Stimulated activated CD8-positive, alpha-beta memory T cell treated with anti-CD3 and anti-CD28 coated beads, Interleukin-4, amount 100 ng/mL, for 4 hours (primary cell): ENCODE results near the gene ABITRAM.
"Not testable (repeated sequence)": the region's sequence is repeated elsewhere in the genome, so short reads cannot be mapped to it uniquely, and the experiment has no call there.

Source experiments
- DNase-seq, 2 donors: peaks; one replicate each; pipeline ENCODE4 v3.0.0-alpha.2; 2020; ENCODE audit warnings: low read depth in 2 of 2, low spot score in 1 of 2

Gene ABITRAM

GRCh38 chr9:108928386-108928785 is 5.8 kb upstream of the ABITRAM start:
- no peak for DNase-seq

DNA sequence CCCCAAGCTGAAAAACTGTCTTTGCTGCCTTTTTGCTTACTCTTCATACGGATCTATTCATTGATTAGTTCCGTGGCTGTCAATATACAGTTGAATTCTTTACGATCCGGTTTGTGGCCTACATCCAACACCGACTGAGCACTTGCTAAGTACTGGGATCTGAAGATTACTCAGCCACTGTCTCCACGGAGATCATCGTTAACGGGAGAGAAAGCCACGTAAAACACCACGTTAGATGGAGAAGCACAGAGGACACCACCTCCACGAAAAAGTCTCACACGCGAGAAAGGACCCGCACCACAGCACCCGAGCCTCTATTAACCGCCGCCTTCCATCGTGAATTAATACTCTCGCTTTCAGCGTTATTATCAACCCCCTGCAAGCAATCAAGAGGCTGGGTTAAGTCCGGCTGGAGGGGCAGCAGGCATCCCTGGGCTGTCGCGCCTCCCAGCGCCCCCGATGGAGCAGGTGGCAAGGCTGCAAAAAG is 926 bp upstream of the ABITRAM start:
- no peak for DNase-seq

DNA sequence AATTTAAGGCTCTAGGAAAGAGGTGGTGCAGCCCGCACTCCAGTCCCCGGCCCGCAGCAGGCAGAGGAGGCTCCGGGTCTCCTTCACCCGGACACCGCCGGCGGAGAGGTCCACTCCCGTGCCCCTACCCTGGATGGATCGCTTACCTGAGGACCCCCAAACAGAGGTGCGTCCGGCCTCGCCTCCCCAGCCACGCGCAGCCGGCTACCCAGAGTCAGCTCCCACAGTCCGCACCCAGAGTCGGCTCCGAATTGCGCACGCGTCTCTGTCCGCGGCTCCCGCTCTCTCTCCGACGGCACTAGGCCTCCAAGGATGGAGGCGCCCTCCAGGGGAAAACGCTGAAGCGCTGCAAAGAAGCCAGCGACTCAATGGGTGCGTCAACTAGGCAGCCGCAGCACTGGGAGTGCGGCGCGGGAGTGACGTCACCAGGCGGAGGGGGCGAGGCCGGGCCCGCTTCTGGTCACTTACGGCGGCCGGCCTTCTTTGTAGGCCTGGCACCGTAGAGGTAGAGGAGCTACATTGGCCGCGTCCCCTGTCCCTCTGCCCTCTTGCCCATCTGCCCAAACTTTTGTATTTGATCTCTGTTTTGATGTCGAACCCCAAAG is 380 bp upstream of the ABITRAM start, which contains the start of gene ELP1:
TSS of gene ELP1 (minus strand) at position 407 of the 605 bp plus-strand sequence. CDS start 2,978 bp downstream, outside the sequence.
- DNase-seq = peak; percentile 78 to 86

DNA sequence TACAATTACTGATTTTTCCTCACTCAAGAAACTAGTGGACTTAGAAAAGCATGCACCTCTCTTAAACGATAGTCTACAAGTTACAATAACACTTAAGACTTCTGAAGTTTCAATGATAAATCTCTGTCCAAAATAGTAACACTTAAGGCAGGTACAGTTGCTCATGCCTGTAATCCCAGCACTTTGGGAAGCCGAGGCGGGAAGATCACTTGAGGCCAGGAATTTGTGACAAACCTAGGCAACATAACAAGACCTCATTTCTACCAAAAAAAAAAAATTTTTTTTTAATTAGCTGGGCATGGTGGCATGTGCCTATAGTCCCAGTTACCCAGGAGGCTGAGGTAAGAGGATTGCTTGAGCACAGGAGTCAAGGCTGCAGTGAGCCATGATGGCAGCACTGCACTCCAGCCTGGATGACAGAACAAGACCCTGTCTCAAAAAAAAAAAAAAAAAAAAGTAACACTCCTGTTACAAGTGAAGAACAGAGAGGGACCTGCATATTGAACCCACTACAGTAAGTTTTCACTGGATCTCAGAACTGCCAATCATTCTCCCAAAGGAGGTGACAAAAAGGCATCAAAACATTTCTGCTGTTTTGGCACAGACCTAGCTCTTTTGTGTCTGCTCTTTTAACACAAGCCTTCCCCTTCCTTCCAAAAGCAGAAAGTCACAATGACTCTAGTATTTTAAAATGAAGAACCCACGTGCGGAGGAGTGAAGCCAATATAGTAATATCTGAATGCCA is 3.5 kb downstream of the ABITRAM start:
- no peak for DNase-seq

DNA sequence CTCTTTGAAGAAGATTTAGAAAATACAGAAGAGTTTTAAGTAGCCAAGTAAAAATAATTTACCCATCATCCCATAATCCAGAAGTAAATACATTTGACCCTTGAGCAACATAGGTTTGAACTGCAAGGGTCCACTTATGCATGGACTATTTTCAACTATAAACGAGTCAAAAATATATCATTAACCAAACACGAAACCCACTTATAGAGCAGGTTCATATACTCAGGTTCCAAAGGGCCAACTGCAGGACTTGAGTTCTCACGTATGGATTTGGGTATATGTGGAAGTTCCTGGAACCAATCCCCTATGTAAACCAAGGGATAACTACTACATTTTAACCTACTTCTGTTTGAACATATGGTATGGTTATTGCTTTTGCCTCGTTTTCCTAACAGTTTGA is 5.8 kb downstream of the ABITRAM start:
- no peak for DNase-seq

GRCh38 chr9:108950168-108950567 is 16.0 kb downstream of the ABITRAM start:
- no peak for DNase-seq

- DNase-seq = no peak
Observed at GRCh38 chr9:108951578-108951977, 17.4 kb downstream of the ABITRAM start.

- no peak for DNase-seq
Observed at GRCh38 chr9:108953983-108954574, 19.9 kb downstream of the ABITRAM start.

- no peak for DNase-seq
Observed at GRCh38 chr9:108956022-108956630, 21.9 kb downstream of the ABITRAM start.

DNA sequence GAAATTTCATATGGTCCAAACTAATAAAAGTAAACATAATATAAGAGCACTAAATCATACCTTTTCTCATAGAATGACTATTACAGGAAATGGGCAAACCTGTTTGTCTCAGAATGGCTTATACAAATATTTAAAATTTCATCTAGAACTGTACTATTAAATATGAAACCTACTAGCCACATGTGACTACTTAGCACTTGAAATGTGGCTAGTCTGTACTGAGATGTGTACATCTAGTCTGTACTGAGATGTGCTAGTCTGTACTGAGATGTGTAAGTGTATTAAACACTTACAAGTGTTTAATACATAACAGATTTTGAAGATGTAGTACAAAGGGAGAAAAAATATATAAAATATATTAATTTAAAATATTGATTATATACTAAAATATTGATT is 22.4 kb downstream of the ABITRAM start:
- DNase-seq = no peak

- DNase-seq = no peak
Observed at GRCh38 chr9:108960331-108960730, 26.1 kb downstream of the ABITRAM start.

DNA sequence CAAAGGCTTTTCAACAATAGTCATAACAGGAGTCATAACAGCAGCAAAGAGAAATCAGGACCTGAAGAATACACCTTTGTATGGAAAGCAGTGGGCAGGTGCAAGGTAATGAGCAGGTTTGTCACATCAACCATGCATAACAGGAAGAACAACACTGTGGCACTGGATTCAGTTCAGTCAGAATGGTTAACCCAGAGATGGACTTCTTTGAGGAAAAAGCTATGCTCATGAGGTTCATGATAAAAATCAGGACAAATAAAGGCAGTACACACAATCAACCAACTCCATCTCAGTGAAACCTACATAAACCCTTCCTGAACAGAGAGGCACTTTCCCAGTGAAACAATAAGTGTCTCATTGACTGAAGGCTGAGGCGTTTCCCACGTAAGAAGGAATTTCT is 27.0 kb downstream of the ABITRAM start:
- no peak for DNase-seq

GRCh38 chr9:108963459-108964143 is 29.4 kb downstream of the ABITRAM start:
- no peak for DNase-seq

GRCh38 chr9:108967916-108968315 is 33.7 kb downstream of the ABITRAM start:
- DNase-seq = no peak

GRCh38 chr9:108971392-108971791 is 37.2 kb downstream of the ABITRAM start:
- DNase-seq = not testable (repeated sequence)

- DNase-seq = no peak
Observed at GRCh38 chr9:108972186-108972585, 38.0 kb downstream of the ABITRAM start.

- no peak for DNase-seq
Observed at GRCh38 chr9:108972626-108973209, 38.5 kb downstream of the ABITRAM start.

- DNase-seq = no peak
Observed at GRCh38 chr9:108973895-108974294, 39.7 kb downstream of the ABITRAM start.

GRCh38 chr9:108978205-108978604 is 44.0 kb downstream of the ABITRAM start:
- DNase-seq = no peak

DNA sequence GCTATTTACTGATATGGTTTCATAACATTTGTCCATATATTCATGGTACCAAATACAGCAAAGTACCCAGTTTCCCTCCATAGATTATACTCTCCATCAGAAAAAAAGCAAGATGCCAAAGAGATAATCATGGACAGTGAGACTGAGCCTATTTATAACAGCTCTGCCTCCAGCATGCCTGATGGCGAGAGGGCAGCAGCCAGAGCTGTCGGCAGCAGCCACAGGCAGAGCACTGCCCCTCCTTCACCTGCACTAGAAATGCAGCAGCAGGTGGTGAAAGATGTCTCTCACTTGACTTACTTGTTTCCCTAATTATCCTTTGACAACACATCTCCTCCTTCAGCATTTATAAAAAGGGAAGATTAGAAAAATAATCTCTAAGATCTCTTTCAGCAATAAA is 46.7 kb downstream of the ABITRAM start:
- no peak for DNase-seq

GRCh38 chr9:108983885-108984284 is 49.7 kb downstream of the ABITRAM start:
- DNase-seq = no peak
